Liver (tissue), 9 donors: ENCODE data around the gene MAPKAPK2. TPM values are rescaled to one million over a fixed set of nuclear protein-coding genes. Genes with fewer than 3 reads are reported as not detected.

Source experiments
- DNase-seq: peaks from one replicate; pipeline ENCODE4 v3.0.0-alpha.2; 2017; ENCODE audit warnings: low spot score
- H3K27ac ChIP-seq, 2 donors: one replicate each; pipeline ENCODE4 v1.7.0; 2013; ENCODE audit warnings: inconsistent platforms in 2 of 2, low read length in 2 of 2, control low read depth in 1 of 2, low read depth in 1 of 2, mild to moderate bottlenecking in 1 of 2
- H3K27me3 ChIP-seq, 4 donors: one replicate each; pipeline versions ENCODE4 v1.6.1 to v1.7.0; 2013; ENCODE audit warnings: low read length in 3 of 4, inconsistent platforms in 1 of 4, mild to moderate bottlenecking in 1 of 4, moderate library complexity in 1 of 4; ENCODE audit not compliant: control insufficient read depth in 4 of 4, insufficient read depth in 4 of 4
- H3K36me3 ChIP-seq, 4 donors: one replicate each; pipeline versions ENCODE4 v1.6.1 to v1.7.0; 2013; ENCODE audit warnings: low read length in 3 of 4, mild to moderate bottlenecking in 3 of 4, low read depth in 1 of 4, moderate library complexity in 1 of 4; ENCODE audit not compliant: control insufficient read depth in 4 of 4, insufficient read depth in 3 of 4
- H3K4me1 ChIP-seq, 4 donors: one replicate each; pipeline versions ENCODE4 v1.6.1 to v1.7.0; 2013; ENCODE audit warnings: low read length in 3 of 4, mild to moderate bottlenecking in 3 of 4, moderate library complexity in 1 of 4; ENCODE audit not compliant: control insufficient read depth in 4 of 4, insufficient read depth in 4 of 4
- H3K4me3 ChIP-seq, 3 donors: one replicate each; pipeline versions ENCODE4 v1.6.1 to v1.7.0; 2013; ENCODE audit warnings: low read length in 3 of 3, control low read depth in 1 of 3, low read depth in 1 of 3, mild to moderate bottlenecking in 1 of 3
- H3K9ac ChIP-seq, 2 donors: one replicate each; pipeline ENCODE4 v1.7.0; 2013; ENCODE audit warnings: low read length in 2 of 2, mild to moderate bottlenecking in 2 of 2, moderate library complexity in 2 of 2, control low read depth in 1 of 2, low read depth in 1 of 2
- H3K9me3 ChIP-seq, 4 donors: one replicate each; pipeline versions ENCODE4 v1.6.1 to v1.7.0; 2013; ENCODE audit warnings: low read length in 3 of 4; ENCODE audit not compliant: control insufficient read depth in 4 of 4
- ATF3 ChIP-seq: IDR thresholded peaks from 2 replicates; pipeline ENCODE4 v1.6.1; 2016; ENCODE audit warnings: antibody characterized with exemption
- EGR1 ChIP-seq, 2 donors: IDR thresholded peaks; 2 replicates each; pipeline ENCODE4 v1.6.1; 2016 to 2018; ENCODE audit warnings: antibody characterized with exemption in 2 of 2, low read depth in 2 of 2
- FOXA2 ChIP-seq: IDR thresholded peaks from 2 replicates; pipeline ENCODE4 v1.6.1; 2016; ENCODE audit warnings: antibody characterized with exemption
- GABPA ChIP-seq, 2 donors: IDR thresholded peaks in 1 of 2; conservative IDR thresholded peaks in 1 of 2; 2 replicates each; pipeline ENCODE4 v1.6.1; 2016; ENCODE audit warnings: antibody characterized with exemption in 2 of 2, mild to moderate bottlenecking in 1 of 2, moderate library complexity in 1 of 2
- JUND ChIP-seq, 2 donors: IDR thresholded peaks; 2 replicates each; pipeline ENCODE4 v1.6.1; 2016; ENCODE audit warnings: antibody characterized with exemption in 2 of 2
- MAX ChIP-seq: IDR thresholded peaks from 2 replicates; pipeline ENCODE4 v1.6.1; 2016; ENCODE audit warnings: antibody characterized with exemption
- NR2F2 ChIP-seq: IDR thresholded peaks from 2 replicates; pipeline ENCODE4 v1.6.1; 2016; ENCODE audit warnings: antibody characterized with exemption
- REST ChIP-seq: IDR thresholded peaks from 2 replicates; pipeline ENCODE4 v1.6.1; 2016; ENCODE audit warnings: antibody characterized with exemption, mild to moderate bottlenecking
- RXRA ChIP-seq, 2 donors: IDR thresholded peaks; 2 replicates each; pipeline ENCODE4 v1.6.1; 2017 to 2018; ENCODE audit warnings: antibody characterized with exemption in 2 of 2, mild to moderate bottlenecking in 1 of 2
- SP1 ChIP-seq: IDR thresholded peaks from 2 replicates; pipeline ENCODE4 v1.6.1; 2018; ENCODE audit warnings: antibody characterized with exemption, mild to moderate bottlenecking
- TAF1 ChIP-seq: conservative IDR thresholded peaks from 2 replicates; pipeline ENCODE4 v1.6.1; 2016; ENCODE audit warnings: antibody characterized with exemption, mild to moderate bottlenecking
- ZBTB33 ChIP-seq: IDR thresholded peaks from 2 replicates; pipeline ENCODE4 v1.6.1; 2016; ENCODE audit warnings: antibody characterized with exemption
- WGBS: extraction: QIAGEN DNeasy Blood & Tissue Kit; methylation state at CpG from one replicate; pipeline ENCODE4 v1.1.7; 2013; 5-methylcytosine and 5-hydroxymethylcytosine counted together
- polyA plus RNA-seq, 2 donors: library from polyadenylated mRNA; stranded (reverse) in 1 of 2; unstranded in 1 of 2; fragments of 200-250 nt in 1 of 2; fragments of >200 nt in 1 of 2; fragmentation: Nextera tagmentation in 1 of 2; extraction: Ambion mirVana in 1 of 2; gene quantifications; one replicate each; pipeline versions ENCODE4 v1.2.1 to v1.2.3, GENCODE V29; 2013 to 2015
- total RNA-seq, 2 donors: library from RNA; depleted of rRNA; stranded (reverse); fragments of >200 nt; gene quantifications; one replicate each; pipeline ENCODE4 v1.2.3, GENCODE V29; 2014
- donor health status: healthy.
- donor health status: healthy.
- donor health status: healthy.
- donor health status: healthy.
- donor health status: healthy.

MAPKAPK2 gene
- total and polyA plus RNA-seq, 4 donors = 7.5 to 24.5 (median 14.7) TPM

- peaks cover 0 to 9% (median 6%) of the 10 kb centered on the region in 4 donors for H3K4me1 ChIP-seq
- H3K27me3 ChIP-seq = no peaks in the 10 kb centered on the region
- no peak overlapping the region for H3K4me3 ChIP-seq
- H3K9me3 ChIP-seq = no peaks in the 10 kb centered on the region
- DNase-seq = no peak
- H3K36me3 ChIP-seq = no peaks in the 10 kb centered on the region
- H3K27ac ChIP-seq = no peak overlapping the region
- TF ChIP-seq TAF1 (no peak), JUND (IDR thresholded peaks at IDR 0.05) (no peak), ATF3 (no peak), MAX (no peak), EGR1 (IDR thresholded peaks at IDR 0.05; ENCODE audit: low read depth in 2 of 2) (no peak), NR2F2 (no peak), ZBTB33 (no peak), SP1 (no peak), FOXA2 (no peak), REST (no peak), GABPA (IDR thresholded peaks at IDR 0.05 in 1 of 2, conservative IDR thresholded peaks at IDR 0.05 in 1 of 2) (no peak)
- no peak overlapping the region for H3K9ac ChIP-seq
- whole genome bisulfite sequencing = 64% methylated on average over 8 of the region's 8 CpGs
Measured at GRCh38 chr1:206672011-206672688, 12.6 kb upstream of the MAPKAPK2 start.

- Histone ChIP-seq H3K27ac (no peak overlapping the region), H3K36me3 (no peaks in the 10 kb centered on the region), H3K9me3 (no peaks in the 10 kb centered on the region), H3K4me1 (peaks cover 0 to 2% (median 0%) of the 10 kb centered on the region in 4 donors), H3K27me3 (no peaks in the 10 kb centered on the region), H3K4me3 (no peak overlapping the region), H3K9ac (no peak overlapping the region)
- TF ChIP-seq ATF3 (no peak), RXRA (IDR thresholded peaks at IDR 0.05) (peak in 1 of 2 donors; percentile 12), MAX (peak; percentile 39)
- no peak for DNase-seq
- 67% methylated on average over 6 of the region's 6 CpGs for WGBS
Measured at GRCh38 chr1:206672844-206673758, 11.6 kb upstream of the MAPKAPK2 start.
